HCEC 1CT (cell line): Measurements from ENCODE around the gene CELSR1.
"Not testable (repeated sequence)": the region's sequence is repeated elsewhere in the genome, so short reads cannot be mapped to it uniquely, and the experiment has no call there.

Source experiments
- DNase-seq: peaks from one replicate; pipeline ENCODE4 v3.0.0-alpha.2; 2017

CELSR1 gene

GRCh38 chr22:46511151-46512038 is 26.0 kb downstream of the CELSR1 start:
- peak; percentile 5 for DNase-seq

GRCh38 chr22:46509416-46510089 is 27.9 kb downstream of the CELSR1 start:
- DNase-seq, result no peak

GRCh38 chr22:46508491-46508999 is 28.9 kb downstream of the CELSR1 start:
- DNase-seq, result no peak

GRCh38 chr22:46507451-46508425 is 29.7 kb downstream of the CELSR1 start:
- no peak for DNase-seq

GRCh38 chr22:46504584-46504983 is 32.8 kb downstream of the CELSR1 start:
- no peak for DNase-seq

- no peak for DNase-seq
Observed at GRCh38 chr22:46502440-46503175, 34.8 kb downstream of the CELSR1 start.

GRCh38 chr22:46501701-46502100 is 35.7 kb downstream of the CELSR1 start:
- DNase-seq, result peak; percentile 55

- DNase-seq, result not testable (repeated sequence)
Observed at GRCh38 chr22:46501265-46501664, 36.2 kb downstream of the CELSR1 start.

- no peak for DNase-seq
Observed at GRCh38 chr22:46500201-46500600, 37.2 kb downstream of the CELSR1 start.

GRCh38 chr22:46499805-46500189 is 37.6 kb downstream of the CELSR1 start:
- no peak for DNase-seq

GRCh38 chr22:46491946-46492345 is 45.5 kb downstream of the CELSR1 start:
- no peak for DNase-seq

GRCh38 chr22:46490538-46490937 is 46.9 kb downstream of the CELSR1 start:
- DNase-seq, result no peak

- DNase-seq, result no peak
Observed at GRCh38 chr22:46486996-46487717, 50.3 kb downstream of the CELSR1 start.

GRCh38 chr22:46484861-46485595 is 52.4 kb downstream of the CELSR1 start:
- no peak for DNase-seq

GRCh38 chr22:46484156-46484860 is 53.1 kb downstream of the CELSR1 start:
- DNase-seq, result no peak

GRCh38 chr22:46483353-46483752 is 54.1 kb downstream of the CELSR1 start:
- DNase-seq, result no peak

GRCh38 chr22:46482056-46482675 is 55.3 kb downstream of the CELSR1 start:
- no peak for DNase-seq

GRCh38 chr22:46481386-46481785 is 56.0 kb downstream of the CELSR1 start:
- DNase-seq, result no peak

GRCh38 chr22:46480396-46480795 is 57.0 kb downstream of the CELSR1 start:
- no peak for DNase-seq
